GM18505 (cell line): Measurements from ENCODE around the gene INPP5E.

Experiments used
- ATAC-seq: cut with Tn5 transposase; IDR thresholded peaks from one replicate; pipeline ENCODE4 v1.9.1; 2021; ENCODE audit not compliant: unreplicated experiment
- POLR2A ChIP-seq: IDR thresholded peaks from 4 replicates; pipeline ENCODE4 v1.6.1; 2011; ENCODE audit warnings: borderline replicate concordance; ENCODE audit not compliant: insufficient read depth, insufficient read length; ENCODE audit errors: extremely low read depth

INPP5E gene

DNA sequence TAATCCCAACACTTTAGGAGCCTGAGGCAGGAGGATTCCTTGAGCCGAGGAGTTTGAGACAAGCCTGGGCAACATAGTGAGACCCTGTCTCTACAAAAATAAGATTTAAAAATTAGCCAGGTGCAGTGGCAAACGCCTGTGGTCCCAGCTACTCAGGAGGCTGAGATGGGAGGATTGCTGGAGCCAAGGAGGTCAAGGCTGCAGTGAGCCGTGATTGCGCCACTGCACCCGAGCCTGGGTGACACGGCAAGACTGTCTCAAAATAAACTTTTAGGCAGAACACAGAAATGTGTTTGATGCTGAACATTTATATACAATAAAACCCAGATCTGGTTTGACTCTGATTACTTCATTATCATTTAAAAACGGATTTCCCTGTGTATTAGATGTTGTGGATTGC, 34.2 kb downstream of the INPP5E start:
- TF ChIP-seq POLR2A = no peak
- no peak for ATAC-seq

DNA sequence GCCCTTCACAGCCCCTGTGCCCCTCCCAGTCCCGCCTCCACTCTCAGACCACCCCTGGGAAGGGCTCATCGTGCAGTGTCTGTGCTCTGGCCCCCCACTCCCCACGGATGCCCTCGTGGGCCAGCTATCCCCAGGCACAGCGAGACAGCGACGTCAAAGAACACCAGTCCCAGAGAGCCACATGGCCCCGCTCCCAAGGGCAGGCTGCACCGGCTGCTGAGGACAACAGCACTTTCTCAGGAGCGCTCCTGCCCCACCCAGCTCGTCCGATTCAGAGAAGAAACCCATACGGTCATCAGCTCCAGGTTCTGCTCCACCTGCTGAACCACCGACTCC, 34.9 kb downstream of the INPP5E start:
- no peak for TF ChIP-seq POLR2A
- ATAC-seq = no peak

DNA sequence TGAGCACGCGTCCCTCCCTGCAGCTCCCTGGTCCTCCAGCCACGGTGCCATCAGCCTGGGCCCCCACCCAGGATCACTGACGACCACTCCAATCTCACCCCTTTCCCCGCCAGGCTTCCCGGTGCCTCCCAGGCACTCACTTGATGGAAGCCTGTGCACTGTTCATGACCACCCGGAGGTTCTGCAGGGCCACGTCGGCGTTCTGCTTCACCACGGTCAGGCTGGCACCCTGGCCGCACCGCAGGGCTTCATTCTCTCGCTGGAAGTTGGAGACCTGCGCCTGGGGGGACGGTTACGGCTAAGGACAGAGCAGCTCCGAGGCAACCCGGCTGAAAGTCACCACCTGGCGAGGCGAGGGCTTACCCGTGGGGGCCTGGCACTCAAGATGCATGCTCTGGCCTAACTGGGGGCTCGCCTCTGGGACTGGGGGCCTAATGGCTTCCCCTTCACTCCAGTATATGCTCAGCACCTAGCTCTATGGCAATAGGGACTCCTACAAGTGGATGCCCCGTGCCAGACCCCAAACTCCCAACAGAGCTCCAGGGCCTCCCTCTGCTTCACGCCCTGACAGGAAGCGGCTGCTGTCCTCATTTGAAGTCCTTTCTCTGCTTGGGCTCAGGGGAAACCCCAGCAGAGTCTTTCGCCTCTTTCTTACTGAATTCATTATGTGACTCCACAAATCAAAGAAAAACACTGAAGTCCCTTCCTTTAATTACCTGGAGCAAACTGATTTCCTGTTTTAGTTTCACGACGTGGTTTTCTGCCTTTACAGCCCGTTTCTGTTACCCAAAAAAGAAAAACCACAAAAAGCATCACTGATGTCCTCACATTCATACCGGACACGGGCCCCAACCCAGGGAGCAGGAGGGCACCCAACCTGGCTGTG, 35.5 kb downstream of the INPP5E start:
- TF ChIP-seq POLR2A = no peak
- ATAC-seq = no peak

DNA sequence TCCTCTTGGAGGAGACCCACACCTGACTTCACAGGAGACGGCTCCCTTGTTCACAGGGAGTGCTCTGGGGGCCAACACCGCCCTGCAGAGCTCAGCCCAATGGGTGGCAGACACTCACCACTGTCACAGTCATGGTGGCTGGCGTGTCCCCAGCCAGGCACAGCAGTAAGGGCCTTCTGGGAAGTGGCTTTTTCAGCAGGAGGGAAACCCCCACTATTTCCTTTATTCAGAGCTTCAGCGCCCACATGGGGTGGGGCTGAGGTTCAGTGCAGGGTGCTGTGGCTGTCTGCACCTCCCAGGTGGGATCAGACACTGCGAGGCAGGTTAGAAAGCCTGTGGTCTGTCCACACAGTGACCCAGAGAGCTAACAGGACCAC, 36.1 kb downstream of the INPP5E start:
- no peak for ATAC-seq
- TF ChIP-seq POLR2A = peak; percentile 14

DNA sequence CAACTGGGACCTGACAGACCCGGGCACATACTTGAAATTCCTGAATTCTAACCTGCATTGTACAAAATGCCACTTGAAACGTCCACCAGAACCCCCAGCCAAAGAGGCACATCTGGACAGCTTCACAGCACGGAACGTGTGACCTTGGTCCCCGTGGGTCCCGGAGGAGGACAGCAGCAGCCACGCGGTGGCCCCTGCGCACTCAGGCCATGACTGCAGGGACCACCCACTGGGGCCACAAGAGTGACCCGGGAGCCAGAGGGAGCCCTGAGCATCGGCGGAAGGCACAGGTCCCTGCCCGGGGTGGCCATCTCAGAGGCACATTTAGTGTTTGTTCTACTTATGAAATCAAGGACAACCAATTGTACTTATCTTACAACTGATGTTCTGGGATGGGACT, 37.6 kb downstream of the INPP5E start:
- ATAC-seq = no peak
- no peak for TF ChIP-seq POLR2A

DNA sequence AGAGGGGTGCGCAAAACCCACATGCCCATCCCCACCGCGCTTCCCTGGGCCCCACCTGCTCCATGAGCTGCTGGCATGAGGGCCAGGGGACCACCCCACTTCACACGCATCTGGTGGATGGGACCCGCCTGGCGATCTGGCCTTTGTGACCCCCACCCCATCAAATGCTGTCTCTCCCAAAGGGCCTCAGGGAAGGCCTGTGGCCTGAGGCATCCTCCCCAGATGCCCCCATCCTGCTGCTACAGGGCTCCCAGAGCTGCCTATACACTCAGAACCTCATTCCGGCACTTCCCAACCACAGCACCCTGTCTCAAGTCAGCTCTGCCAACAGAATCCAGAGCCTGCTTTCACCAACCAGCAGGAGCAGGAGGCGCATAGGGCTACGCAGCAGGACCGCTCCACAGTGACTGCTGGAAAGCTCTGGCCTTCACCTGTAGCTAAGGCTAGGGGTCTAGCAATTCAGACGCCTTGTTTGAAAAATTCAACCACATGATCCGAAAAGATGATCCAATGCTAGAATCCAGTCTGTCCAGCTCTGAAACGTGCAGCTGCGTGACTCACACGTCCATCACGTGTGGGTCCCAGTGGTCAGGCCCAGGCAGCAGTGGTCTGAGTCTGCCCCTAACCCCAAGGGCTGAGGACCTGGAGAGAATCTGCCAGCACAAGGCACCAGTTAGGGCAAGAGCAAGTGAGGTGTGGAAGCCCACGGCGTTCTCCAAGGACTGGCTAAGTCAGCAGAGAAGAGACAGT, 38.3 kb downstream of the INPP5E start:
- no peak for ATAC-seq
- no peak for TF ChIP-seq POLR2A

DNA sequence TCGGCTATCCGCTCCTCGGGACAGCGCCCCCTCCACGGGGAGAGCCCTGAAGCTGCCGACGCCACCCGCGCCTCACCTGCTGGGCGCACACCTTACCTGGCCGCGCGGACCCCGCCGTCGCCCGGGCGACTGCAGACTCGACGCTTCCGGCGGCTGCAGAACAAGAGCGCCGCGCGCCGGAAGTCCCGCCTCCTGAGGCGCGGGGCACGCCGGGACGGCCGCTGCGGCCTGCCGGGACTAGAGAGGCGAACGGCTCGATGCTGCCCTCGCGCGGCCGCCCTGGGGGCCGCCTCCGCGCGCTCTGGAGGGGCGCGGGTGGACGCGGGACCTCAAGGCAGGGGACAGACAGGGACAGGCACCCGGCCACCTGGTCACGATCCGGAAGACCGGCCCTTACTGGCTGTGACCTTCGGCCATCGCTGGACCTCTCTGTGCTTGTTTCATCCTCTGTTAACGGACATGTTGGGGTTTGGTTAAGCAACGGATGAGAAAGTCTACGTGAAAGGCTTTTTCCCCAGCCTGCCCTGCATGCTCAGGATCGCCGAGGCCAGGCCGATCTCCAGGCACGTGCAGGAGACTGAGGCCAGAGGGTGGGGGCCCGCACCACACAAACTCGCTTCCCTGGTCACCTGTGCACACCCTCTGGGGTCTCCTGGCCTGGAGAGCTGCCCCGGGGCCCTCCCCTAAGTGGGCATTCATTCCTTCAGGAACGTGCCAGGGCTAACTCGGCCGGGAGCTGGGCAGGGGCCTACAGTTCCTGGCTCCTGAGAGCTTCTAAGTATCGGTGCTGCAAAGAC, 39.4 kb downstream of the INPP5E start, which contains the start of gene SNAPC4:
Gene SNAPC4, minus strand, starts transcription at position 133 of the 797 bp plus-strand sequence. CDS start 1,742 bp downstream, outside the sequence.
- ATAC-seq = peak; percentile 66
- peak; percentile 82 for TF ChIP-seq POLR2A

DNA sequence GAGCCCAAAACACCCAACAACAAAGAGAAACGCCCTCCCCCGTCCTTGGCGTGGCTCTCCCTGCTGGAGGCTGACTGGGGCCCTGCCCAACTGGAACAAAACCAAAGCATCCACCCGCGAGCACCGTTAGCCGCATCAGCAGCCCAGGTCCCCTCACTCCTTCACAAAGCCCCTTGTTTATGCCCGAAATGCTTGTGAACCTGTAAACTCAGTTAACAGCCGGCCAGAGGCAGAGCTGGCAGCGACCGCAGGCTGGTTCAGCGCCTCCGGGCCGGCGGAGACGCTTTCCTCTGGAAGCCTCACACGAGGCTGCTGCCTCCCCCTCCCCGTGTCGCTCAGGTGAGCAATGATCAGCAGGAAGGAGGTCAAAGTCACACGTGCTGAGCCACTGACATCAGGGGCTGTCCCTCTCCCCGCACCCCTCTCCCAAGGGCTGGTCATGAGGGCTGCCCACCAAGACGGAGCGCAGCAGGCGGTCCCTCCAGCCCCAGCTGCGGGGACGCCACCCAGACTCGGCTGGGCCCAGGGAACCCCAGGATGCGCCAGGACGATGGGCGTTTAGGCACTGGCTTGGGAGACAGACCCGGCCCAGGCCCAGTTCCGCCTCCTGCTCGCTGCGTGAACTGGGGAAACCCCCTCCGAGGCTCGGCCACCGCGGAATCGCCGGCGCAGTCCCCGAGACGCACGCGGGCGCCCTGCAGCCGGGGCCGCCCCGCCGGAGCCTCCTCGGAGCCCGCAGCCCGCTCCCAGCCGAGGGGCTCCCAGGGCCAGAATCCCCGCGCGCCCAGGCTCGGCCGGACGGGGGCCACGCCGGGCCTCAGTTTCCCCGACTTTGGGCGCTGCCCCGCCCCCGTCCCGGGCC, 40.2 kb downstream of the INPP5E start:
- ATAC-seq = peak; percentile 28
- no peak for TF ChIP-seq POLR2A

DNA sequence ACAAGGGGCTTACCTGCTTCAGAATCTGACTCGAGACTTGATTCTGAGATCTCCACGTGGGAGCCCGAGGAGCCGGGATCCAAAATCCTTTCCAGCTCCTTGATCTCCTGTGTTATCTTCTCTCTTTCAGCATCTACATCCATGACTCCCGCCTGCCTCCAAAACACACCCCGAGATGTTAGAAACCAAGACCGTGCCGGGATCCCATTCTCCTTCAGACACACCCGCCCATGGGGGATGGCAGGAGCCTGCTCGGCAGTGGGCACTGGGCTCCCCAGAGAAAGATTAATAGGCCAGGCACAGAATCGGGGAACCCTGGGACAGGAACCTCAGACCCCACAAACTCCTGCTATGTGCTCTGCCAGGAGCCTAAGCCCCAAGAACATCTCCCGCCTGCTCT, 41.4 kb downstream of the INPP5E start:
- no peak for ATAC-seq
- no peak for TF ChIP-seq POLR2A

DNA sequence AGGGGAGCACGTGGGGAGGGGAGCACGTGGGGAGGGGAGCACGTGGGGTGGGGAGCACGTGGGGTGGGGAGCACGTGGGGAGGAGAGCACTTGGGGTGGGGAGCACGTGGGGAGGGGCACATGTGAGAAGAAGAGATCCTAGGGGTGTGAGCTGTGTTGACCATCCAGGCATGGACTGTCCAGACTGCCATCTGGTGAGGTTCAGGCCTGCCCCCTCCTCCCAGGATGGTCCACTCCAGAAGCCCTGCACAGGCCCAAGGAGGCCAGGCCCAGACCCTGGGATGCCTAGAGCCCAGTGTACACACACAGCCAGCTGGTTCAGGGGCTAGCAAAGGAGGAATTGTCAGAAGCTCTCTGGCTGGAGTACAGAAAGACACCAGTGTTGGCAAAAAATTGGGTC, 42.0 kb downstream of the INPP5E start:
- ATAC-seq = no peak
- no peak for TF ChIP-seq POLR2A

DNA sequence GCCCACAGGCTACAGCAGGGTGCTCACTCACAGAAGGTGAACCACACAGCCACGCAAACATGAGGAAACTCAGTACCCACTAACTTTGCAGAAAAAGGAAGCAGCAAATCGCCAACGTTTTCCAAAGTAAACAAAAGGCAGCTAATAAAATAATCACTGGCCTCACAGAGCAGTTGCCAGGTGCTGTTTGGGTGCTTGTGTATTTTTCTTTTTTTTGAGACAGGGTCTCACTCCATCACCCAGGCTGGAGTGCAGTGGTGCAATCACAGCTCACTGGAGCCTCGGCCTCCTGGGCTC, 43.5 kb downstream of the INPP5E start:
- ATAC-seq = no peak
- no peak for TF ChIP-seq POLR2A

DNA sequence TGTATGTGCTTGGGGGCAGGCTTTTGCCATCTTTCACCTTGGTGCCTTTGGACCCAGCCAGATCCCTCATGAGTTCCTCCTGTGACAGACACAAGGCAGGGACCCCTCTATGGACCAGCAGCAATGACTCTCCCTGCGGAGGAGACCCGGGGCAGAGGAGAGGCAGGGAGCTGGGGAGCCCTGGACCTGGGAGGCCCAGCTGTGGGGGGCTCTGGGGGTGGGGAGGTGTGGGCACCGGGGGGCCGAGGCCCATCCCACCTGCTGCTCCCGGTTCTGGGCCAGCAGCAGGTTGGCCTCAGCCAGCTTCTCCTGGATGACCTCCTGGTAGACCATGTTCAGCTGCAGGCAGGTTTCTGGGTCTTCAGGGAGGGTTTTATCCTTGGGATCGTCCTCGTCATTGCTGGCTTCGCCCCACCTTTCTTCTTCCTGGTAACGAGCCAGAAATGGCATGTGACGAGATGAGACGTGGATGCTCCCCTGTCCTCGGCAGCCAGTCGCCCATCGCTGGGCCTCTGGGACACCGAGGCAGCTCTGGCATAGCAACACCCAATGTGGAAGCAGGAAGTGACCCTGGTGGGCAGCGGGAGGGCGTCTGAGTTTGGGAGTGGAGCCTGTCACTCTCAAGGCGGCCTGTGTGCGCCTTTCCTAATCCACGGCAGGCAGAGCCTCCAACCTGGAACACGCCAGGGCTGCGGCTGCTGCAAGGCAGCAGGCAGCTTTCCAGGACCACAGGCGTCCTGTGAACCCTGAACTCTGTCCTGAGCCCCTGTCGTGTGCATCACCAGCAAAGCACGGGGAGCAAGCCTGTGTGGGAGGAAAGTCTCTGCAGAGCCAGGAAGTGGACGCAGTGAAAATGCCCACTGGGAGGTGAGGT, 44.1 kb downstream of the INPP5E start:
- TF ChIP-seq POLR2A = no peak
- ATAC-seq = no peak
